HG03521 (cell line): ENCODE measurements around the gene TLL1.

Experiments
- ATAC-seq: cut with Tn5 transposase; IDR thresholded peaks from one replicate; pipeline ENCODE4 v1.9.1; 2021; ENCODE audit warnings: mild to moderate bottlenecking, moderate library complexity; ENCODE audit not compliant: unreplicated experiment

TLL1 gene

DNA sequence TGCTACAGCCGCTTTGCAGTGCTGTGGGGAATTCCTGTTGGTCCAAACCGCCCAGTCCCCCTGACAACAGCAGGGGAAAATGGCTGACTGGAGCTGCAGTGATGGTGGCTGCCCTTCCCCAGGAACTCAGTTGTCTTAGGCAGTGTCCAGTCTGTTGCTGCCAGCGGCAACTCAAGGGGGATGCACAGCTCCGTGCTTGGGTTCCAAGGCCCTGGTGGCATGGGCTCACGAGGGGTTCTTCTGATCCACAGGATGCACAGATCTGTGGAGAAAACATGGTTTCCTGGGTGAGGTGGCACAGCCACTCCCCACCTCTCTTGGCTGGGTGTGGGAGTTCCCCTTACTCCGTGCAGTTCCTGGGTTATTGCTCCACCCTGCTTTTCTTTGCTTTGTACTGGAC lies 261.2 kb downstream of the TLL1 start:
- no peak for ATAC-seq

DNA sequence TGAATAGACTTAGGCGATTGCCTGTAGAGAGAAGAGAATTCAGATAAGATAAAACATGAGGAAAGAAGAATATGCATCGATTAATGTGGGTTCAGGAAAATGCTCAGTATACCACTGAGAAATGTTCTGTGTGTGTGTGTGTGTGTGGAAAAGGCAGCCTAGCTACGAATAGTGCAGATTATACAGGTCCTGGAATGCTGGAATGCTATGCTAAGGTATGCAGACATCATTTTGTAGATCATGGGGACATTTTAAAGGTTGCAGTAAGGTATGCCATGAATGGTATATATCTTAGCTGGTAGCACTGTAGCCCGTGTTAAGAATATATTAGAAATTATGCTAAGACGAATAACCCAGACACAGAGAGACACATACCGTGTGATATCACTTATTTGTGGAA lies 267.9 kb downstream of the TLL1 start:
- ATAC-seq = no peak

DNA sequence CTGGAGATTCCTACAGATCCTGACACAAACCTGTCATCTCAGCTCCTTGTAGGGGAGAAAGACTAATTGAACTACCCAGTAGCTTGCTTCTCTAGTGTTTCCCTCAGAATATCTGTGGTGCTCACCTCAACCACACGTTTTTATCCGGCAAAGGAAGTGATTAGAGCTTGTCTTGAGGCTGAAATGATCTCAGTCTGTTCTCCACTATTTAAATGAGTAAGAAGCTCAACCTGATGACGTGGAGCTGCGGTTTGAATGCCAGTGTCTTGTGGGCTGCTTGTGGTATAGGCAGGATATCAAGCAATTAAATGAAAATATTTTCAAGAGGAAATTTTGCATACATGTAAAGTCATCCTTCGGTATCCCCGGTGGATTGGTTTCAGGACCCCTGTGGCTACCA lies 270.2 kb downstream of the TLL1 start:
- no peak for ATAC-seq

GRCh38 chr4:166144607-166145006 lies 271.6 kb downstream of the TLL1 start:
- ATAC-seq = no peak

DNA sequence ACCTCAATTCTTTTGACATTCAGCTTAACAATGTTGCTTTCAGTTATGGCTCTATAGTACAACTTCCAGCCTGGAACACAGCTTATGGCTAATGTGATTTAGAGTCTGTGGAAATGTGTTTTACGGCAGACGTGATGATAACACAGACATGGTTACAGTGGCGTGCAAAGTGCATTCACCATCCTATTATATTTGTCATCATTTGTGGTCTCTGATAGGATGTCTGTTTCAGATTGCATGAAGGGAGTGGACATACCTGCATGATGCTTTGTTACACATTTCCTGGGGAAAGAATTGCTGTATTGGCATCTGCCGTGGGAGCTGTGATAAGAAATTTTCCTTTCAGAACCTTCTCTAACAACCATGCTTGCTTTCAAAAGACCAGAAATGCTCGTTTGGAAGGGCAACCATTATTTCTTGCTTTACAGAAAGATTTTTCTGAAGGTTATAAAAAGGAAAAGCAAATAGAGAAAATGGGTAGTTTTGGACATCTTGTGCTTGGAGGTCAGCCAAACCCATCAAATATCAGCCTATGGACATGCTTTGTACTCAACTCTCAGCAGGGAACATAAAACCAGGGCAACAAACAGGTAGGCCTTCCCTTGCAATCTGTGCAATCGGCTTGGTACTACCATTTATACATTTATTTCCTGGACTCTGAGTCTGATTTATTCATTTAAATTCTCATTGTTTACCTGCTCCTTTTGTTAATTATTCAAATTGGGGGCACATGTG lies 273.9 kb downstream of the TLL1 start:
- ATAC-seq = no peak
